Thyroid gland (tissue), 4 donors: ENCODE results near the gene TNNI3. TPM values are rescaled to one million over a fixed set of nuclear protein-coding genes. Genes with fewer than 3 reads are reported as not detected.

ENCODE experiments used
- DNase-seq, 2 donors: peaks; one replicate each; pipeline ENCODE4 v3.0.0-alpha.2; 2019
- H3K27ac ChIP-seq, 3 donors: fragments of 200-600 bp; sonication (generic); 1 replicate in 2 of 3; 2 replicates in 1 of 3; pipeline ENCODE4 v1.5.1; 2016 to 2019; ENCODE audit warnings: mild to moderate bottlenecking in 1 of 3, moderate library complexity in 1 of 3
- H3K27me3 ChIP-seq: fragments of 200-600 bp; sonication (generic); one replicate; pipeline ENCODE4 v1.5.1; 2019
- H3K36me3 ChIP-seq, 2 donors: fragments of 200-600 bp; sonication (generic); one replicate each; pipeline ENCODE4 v1.5.1; 2016 to 2019
- H3K4me1 ChIP-seq, 2 donors: fragments of 200-600 bp; sonication (generic); one replicate each; pipeline ENCODE4 v1.5.1; 2017 to 2019
- H3K4me3 ChIP-seq, 3 donors: fragments of 200-600 bp; sonication (generic); replicated peaks in 1 of 3; 1 replicate in 2 of 3; 2 replicates in 1 of 3; pipeline ENCODE4 v1.5.1; 2016; ENCODE audit warnings: mild to moderate bottlenecking in 1 of 3
- H3K9me3 ChIP-seq: fragments of 200-600 bp; sonication (generic); one replicate; pipeline ENCODE4 v1.5.1; 2017
- CTCF ChIP-seq, 6 experiments: fragments of 200-600 bp in 3 of 6; fragments of 450-650 bp in 3 of 6; sonication (generic) in 3 of 6; IDR thresholded peaks; one replicate each; pipeline ENCODE4 v1.5.1; 2016 to 2019; ENCODE audit warnings: antibody characterized with exemption in 6 of 6, mild to moderate bottlenecking in 2 of 6, inconsistent platforms in 1 of 6, moderate library complexity in 1 of 6
- POLR2A ChIP-seq, 2 donors: fragments of 450-650 bp; IDR thresholded peaks; one replicate each; pipeline ENCODE4 v1.6.1; 2017; ENCODE audit warnings: antibody characterized with exemption in 2 of 2, mild to moderate bottlenecking in 2 of 2, moderate library complexity in 1 of 2
- WGBS, 2 donors: methylation state at CpG; one replicate each; pipeline ENCODE4 v1.1.5; 2017; 5-methylcytosine and 5-hydroxymethylcytosine counted together
- intact Hi-C: fragments of 100-400 bp; cut with DNase I; formaldehyde crosslinking; loops from one replicate; pipeline ENCODE4 v1.15.1; 2023
- total RNA-seq, 4 donors: library from RNA; depleted of rRNA; stranded (reverse); fragments of >200 nt; gene quantifications; one replicate each; pipeline ENCODE4 v1.2.3, GENCODE V29; 2016

TNNI3 gene
- total RNA-seq, 4 donors from 2014 or later = not detected

GRCh38 chr19:55115446-55116065 lies 42.0 kb downstream of the TNNI3 start:
- intact Hi-C loops = no loop called here
- Histone ChIP-seq H3K4me3 (peak overlapping the region in 1 of 3 donors; percentile 77), H3K9me3 (no peaks in the 10 kb centered on the region), H3K36me3 (peaks cover 0 to 5% of the 10 kb centered on the region in 2 donors), H3K4me1 (peaks cover 36 to 51% of the 10 kb centered on the region in 2 donors), H3K27me3 (no peaks in the 10 kb centered on the region), H3K27ac (peak overlapping the region; percentile 5 to 94 (median 72))
- DNase-seq = no peak
- 73 to 75% methylated on average over 13 of the region's 13 CpGs for WGBS, 2 donors
- no peak for TF ChIP-seq CTCF (IDR thresholded peaks at IDR 0.05)
- no peak for TF ChIP-seq POLR2A (IDR thresholded peaks at IDR 0.05)

- H3K27me3 ChIP-seq = no peaks in the 10 kb centered on the region
- H3K4me3 ChIP-seq = no peak overlapping the region
- H3K27ac ChIP-seq = peak overlapping the region in 2 of 3 donors; percentile 85 to 94
- 90 to 95% methylated on average over 7 of the region's 9 CpGs for WGBS, 2 donors
- TF ChIP-seq POLR2A (IDR thresholded peaks at IDR 0.05) = no peak
- H3K36me3 ChIP-seq = peaks cover 4 to 5% of the 10 kb centered on the region in 2 donors
- intact Hi-C loops = no loop called here
- H3K4me1 ChIP-seq = peaks cover 36 to 51% of the 10 kb centered on the region in 2 donors
- no peaks in the 10 kb centered on the region for H3K9me3 ChIP-seq
- no peak for DNase-seq
Observed at GRCh38 chr19:55114566-55115145, 42.9 kb downstream of the TNNI3 start.

GRCh38 chr19:55113570-55114039 lies 43.9 kb downstream of the TNNI3 start:
- Histone ChIP-seq H3K4me3 (no peak overlapping the region), H3K27ac (peak overlapping the region; percentile 85 to 94 (median 85)), H3K36me3 (peaks cover 5 to 9% of the 10 kb centered on the region in 2 donors), H3K9me3 (no peaks in the 10 kb centered on the region), H3K4me1 (peaks cover 36 to 48% of the 10 kb centered on the region in 2 donors), H3K27me3 (no peaks in the 10 kb centered on the region)
- TF ChIP-seq CTCF (IDR thresholded peaks at IDR 0.05) (peak in 1 of 6 experiments; percentile 7), POLR2A (IDR thresholded peaks at IDR 0.05) (peak in 1 of 2 donors; percentile 25)
- DNase-seq = peak; percentile 96 to 99
- intact Hi-C loops = no loop called here
- WGBS, 2 donors = 14 to 21% methylated on average over 11 to 12 of the region's 12 CpGs

- Histone ChIP-seq H3K36me3 (peaks cover 5 to 9% of the 10 kb centered on the region in 2 donors), H3K4me3 (no peak overlapping the region), H3K27me3 (no peaks in the 10 kb centered on the region), H3K27ac (peak overlapping the region; percentile 85 to 94 (median 85)), H3K4me1 (peaks cover 36 to 42% of the 10 kb centered on the region in 2 donors), H3K9me3 (no peaks in the 10 kb centered on the region)
- DNase-seq = peak; percentile 27 to 59
- TF ChIP-seq CTCF (IDR thresholded peaks at IDR 0.05) (no peak), POLR2A (IDR thresholded peaks at IDR 0.05) (no peak)
- intact Hi-C loops = no loop called here
- 61 to 69% methylated on average over 14 to 17 of the region's 23 CpGs for WGBS, 2 donors
Observed at GRCh38 chr19:55112777-55113569, 44.6 kb downstream of the TNNI3 start.

- no peak for TF ChIP-seq CTCF (IDR thresholded peaks at IDR 0.05)
- TF ChIP-seq POLR2A (IDR thresholded peaks at IDR 0.05) = no peak
- WGBS, 2 donors = 93 to 95% methylated on average over 11 to 12 of the region's 25 CpGs
- no peak overlapping the region for H3K4me3 ChIP-seq
- peak overlapping the region; percentile 85 to 94 (median 85) for H3K27ac ChIP-seq
- peaks cover 5 to 9% of the 10 kb centered on the region in 2 donors for H3K36me3 ChIP-seq
- H3K4me1 ChIP-seq = peaks cover 36 to 42% of the 10 kb centered on the region in 2 donors
- no peaks in the 10 kb centered on the region for H3K9me3 ChIP-seq
- intact Hi-C loops = no loop called here
- no peak for DNase-seq
- H3K27me3 ChIP-seq = no peaks in the 10 kb centered on the region
Observed at GRCh38 chr19:55112246-55112776, 45.2 kb downstream of the TNNI3 start.
